ENCODE measurements around the gene ZNF879.

The ZNF879 gene

GRCh38 chr5:179006564-179006963 lies 17.0 kb upstream of the ZNF879 start:
- DNase-seq (ENCODE audit: low read depth, low spot score) = no peak

DNA sequence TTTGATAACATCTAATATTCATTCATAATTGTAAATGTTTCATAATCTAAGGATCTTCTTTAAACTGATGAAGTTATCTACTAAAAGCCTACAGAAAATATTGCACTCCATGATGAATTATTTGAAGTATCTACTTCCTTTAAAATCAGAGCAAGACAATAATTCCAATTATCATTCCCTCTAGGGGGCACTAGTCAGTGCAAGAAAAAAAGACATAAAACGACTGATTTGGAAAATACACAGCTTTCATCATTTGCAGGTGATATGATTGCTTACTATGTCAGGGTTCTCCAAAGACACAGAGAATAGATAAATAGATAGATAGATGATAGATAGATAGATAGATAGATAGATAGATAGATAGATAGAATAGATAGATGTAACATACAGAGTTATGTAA lies 14.9 kb upstream of the ZNF879 start:
- DNase-seq (ENCODE audit: low read depth, low spot score) = no peak

GRCh38 chr5:179033004-179033580 lies 9.5 kb downstream of the ZNF879 start:
- no peak for DNase-seq (ENCODE audit: low read depth, low spot score)

DNA sequence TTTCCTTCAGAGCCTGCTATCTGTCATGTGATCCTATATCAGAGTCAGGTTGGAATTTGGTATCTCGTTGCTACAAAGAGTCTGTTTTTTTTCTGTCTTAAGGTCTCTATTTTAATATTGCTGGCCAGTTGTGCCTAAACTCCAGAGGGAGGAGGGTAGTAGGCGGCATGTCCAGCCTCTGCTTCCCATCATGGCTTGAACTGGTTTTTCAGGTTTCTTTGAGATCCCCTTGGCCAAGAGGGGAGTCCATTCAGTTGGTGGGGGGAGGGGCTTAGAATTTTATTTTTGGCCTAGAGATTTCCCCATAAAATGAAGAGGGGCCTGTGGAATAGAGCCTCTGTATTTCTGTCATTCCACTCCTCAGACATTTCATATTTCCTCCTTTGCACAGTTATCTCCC lies 21.2 kb downstream of the ZNF879 start:
- DNase-seq (ENCODE audit: low read depth, low spot score) = no peak

- no peak for DNase-seq (ENCODE audit: low read depth, low spot score)
These were observed 28.2 kb downstream of the ZNF879 start for GRCh38 chr5:179051784-179052183.

DNA sequence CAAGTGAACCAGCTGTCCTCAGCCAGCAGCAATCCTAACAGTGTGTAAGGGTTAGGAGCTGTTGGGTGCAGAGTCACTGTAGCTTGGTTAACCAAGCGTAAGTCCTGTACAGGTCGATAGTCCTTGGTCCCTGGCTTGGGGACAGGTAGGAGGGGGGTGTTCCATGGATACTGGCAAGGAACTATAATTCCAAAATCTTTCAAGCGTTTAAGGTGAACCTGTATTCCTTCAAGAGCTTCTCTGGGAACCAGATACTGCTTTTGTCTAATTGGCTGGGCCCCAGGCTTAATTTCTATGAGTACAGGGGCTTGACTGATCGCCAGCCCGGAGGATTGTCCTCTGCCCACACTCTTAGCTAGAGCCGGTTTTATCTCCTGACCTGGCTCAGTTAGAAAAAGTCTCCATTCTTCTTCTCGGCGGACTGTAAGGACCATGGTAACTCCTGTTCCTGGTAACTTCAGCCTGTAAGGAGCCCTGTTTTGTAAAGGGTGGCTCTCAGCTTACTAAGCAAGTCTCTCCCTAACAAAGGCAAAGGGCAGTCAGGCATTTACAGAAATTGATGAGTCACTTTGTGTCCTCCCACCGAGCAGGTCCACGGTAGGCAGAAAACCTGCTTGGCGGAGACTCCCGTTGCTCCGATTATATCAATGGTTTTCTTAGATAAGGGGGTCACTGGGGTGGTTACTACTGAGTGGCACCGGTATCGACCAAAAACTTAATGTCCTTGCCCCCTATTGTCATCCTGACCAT lies 30.6 kb downstream of the ZNF879 start:
- DNase-seq (ENCODE audit: low read depth, low spot score) = no peak

DNA sequence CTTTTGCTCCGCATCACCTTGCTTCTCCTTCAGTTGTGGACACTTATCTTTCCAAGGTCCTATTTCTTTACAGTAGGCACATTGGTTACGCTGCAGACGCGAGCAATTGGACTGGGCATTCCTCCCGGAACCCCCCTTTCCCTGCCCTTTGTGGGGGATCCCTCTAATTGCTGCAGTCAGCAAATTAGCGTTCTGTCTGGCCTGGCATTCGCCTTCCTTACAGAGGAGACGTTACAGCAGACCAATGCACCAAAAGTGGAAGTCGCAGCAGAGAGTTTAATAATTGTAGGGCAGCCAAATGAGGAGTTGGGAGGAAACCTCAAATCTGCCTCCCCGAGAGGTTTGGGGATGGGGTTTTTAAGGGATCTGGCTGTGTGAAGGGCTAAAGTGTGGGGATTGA lies 31.3 kb downstream of the ZNF879 start:
- DNase-seq (ENCODE audit: low read depth, low spot score) = no peak

DNA sequence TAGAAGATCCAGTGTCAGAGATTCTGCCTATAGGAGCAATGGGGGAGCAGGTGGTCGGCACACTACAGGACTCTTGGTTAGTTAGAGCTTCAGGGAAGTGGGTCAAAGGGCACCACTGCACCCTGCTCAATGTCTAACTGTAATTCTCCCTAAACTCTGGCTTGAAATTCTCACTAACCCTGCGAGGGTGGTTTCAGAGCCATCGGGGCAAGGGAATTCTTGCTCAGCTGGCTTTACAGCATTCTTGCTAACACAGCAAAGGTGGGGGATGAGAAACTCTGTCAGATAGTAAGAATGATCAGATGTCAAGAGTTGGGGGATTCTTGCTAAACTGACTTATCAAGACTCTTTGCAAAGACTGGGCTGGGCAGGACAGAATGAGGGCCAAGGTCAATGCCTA lies 31.8 kb downstream of the ZNF879 start:
- DNase-seq (ENCODE audit: low read depth, low spot score) = no peak

DNA sequence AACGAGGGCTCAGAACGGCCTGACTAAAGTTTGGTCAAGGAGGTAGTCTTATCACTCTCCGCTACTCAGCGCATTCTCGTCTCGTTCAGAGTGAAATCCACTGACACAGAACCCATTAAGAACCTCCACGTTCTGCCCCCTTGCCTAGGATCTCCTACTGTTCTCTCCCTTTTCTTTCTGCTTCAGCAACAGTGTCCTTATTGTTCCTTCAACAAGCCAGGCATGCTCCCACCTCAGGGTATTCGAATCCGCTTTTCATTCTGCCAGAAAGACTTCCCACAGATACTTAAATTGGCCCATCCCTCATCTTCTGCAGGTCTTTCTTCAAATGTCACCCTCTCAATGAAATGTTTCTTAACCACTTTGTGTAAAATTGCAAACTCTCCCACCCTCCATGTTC lies 32.2 kb downstream of the ZNF879 start:
- no peak for DNase-seq (ENCODE audit: low read depth, low spot score)

DNA sequence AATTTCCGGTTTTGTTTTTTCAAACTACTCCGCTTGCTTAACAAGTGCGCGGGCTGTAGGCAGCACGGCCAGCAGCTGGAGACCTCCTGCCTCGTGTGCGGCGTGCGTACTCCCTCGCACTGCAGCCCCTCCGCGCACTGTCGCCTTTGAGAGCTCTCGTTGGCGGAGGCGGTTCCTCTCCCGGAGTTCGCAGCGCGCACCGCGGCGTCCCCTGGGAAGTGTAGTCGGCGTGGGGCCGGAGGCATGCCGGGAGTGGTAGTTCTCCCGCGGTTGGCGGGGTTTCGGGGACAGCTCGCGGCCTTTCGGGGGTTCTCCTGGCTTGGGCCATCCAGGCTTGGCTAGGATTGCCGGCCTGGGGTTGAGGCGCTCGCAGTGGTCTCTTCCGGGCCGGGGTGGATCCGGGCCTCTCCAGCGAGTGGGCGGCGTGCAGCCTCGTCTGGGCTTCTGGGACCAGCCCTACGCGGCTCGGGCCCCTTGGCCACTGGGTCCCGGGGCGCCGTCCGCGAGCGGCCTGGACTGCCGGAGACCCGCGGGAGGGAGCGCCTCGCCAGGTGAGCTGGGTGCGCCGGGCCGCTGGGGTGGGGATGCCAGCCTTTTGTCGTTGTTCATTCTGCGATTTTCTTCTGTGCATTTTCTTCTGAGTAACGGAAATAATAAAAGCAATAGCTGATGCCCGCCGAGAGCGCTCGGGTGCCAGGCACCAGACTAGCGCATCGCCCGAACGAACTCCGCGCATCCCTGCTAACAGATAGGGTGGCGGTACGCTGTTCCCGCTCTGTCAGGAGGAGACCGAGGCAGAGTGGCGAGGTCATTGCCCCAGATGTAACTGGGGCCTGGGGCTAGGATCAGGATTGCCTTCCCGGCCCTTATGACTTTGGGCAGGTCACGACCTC lies 36.8 kb downstream of the ZNF879 start, which contains the start of gene ZNF354C:
Gene ZNF354C, plus strand, starts transcription at position 258 of the 893 bp plus-strand sequence. CDS start 1,696 bp downstream, outside the sequence.
- DNase-seq (ENCODE audit: low read depth, low spot score) = peak; percentile 73

DNA sequence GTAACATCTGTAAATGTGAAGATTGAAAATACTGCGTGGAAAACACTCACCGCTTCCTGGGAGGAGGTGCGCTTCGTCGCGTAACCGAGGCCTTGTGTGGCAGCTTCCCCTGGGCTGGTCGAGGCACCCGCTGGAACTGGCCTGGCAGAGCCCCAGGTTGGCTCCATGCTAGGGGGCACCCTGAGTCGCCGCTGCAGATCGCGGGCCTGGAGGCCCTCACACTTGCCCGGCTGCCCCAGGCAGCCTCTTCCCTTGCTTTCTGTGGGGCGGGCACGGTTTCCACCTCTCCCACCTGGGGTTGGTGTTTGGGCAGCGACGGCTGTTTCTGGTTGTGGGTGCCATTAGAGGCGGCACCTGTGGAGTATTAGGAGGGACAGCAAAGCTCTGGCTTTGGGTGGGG lies 37.4 kb downstream of the ZNF879 start:
- DNase-seq (ENCODE audit: low read depth, low spot score) = no peak

DNA sequence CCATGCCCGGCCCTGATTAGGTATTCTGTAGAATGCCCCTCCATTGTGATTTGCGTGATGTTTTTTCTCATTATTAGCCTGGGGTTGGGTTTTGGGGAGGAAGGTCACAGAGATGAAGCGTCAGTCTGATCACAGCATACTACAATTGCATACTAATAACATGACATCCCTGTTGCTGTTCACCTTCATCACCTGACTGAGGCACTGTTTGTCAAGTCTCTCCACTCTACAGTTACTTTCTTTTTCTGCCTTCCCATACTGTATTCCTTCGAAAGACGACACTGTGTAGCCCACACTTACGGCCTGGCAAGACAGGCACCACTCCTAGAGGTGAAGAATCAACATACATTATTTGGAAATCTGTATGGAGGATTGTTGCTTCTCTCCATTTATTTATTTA lies 42.1 kb downstream of the ZNF879 start:
- DNase-seq (ENCODE audit: low read depth, low spot score) = no peak

DNA sequence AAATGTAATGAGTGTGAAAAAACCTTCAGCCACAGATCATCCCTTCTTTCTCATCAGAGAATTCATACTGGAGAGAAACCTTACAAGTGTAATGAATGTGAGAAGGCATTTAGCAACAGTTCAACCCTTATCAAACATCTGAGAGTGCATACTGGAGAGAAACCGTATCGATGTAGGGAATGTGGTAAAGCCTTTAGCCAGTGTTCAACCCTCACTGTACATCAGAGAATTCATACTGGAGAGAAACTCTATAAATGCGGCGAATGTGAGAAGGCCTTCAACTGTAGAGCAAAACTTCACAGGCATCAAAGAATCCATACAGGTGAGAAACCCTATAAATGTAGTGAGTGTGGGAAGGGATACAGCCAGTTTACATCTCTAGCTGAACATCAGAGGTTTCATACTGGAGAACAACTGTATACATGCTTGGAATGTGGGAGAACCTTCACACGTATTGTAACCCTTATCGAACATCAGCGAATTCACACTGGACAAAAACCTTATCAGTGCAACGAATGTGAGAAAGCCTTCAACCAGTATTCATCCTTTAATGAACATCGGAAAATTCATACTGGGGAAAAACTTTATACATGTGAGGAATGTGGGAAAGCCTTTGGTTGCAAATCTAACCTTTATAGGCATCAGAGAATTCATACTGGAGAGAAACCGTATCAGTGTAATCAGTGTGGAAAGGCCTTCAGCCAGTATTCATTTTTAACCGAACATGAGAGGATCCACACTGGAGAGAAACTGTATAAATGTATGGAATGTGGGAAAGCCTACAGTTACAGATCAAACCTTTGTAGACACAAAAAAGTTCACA lies 55.8 kb downstream of the ZNF879 start:
- no peak for DNase-seq (ENCODE audit: low read depth, low spot score)

DNA sequence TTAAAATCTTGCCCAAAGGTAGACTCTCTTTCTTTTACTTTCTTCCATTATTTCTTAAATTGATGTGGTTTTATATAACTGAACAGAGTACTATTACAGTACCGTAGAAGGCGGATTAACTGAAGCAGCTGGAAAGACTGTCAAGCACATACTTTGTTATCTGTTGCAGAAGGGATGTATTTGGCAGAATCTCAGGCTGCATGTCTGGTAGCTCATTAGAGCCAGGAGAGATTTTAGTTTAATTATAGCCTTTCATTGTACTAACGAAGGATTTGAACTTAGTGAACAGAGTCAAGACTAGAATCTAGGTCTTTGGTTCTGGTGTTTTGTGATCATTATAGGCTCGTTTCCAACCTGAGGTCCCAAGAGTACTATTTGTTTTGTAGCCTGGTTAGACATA lies 57.1 kb downstream of the ZNF879 start:
- DNase-seq (ENCODE audit: low read depth, low spot score) = no peak
